GM21360 (cell line): Measurements from ENCODE around the gene GID8.

Source experiments
- ATAC-seq: cut with Tn5 transposase; IDR thresholded peaks from one replicate; pipeline ENCODE4 v1.9.1; 2021; ENCODE audit warnings: mild to moderate bottlenecking, moderate library complexity; ENCODE audit not compliant: unreplicated experiment

Gene GID8

GRCh38 chr20:62967628-62968351 is 29.8 kb downstream of the GID8 start:
- no peak for ATAC-seq

GRCh38 chr20:62968378-62969178 is 30.6 kb downstream of the GID8 start:
- no peak for ATAC-seq

GRCh38 chr20:62969179-62969760 is 31.3 kb downstream of the GID8 start:
- no peak for ATAC-seq

- no peak for ATAC-seq
These were observed 32.0 kb downstream of the GID8 start for GRCh38 chr20:62969939-62970306.

- no peak for ATAC-seq
These were observed 32.6 kb downstream of the GID8 start for GRCh38 chr20:62970307-62971210.

GRCh38 chr20:62971211-62971949 is 33.4 kb downstream of the GID8 start:
- ATAC-seq = no peak

- peak; percentile 62 for ATAC-seq
These were observed 34.2 kb downstream of the GID8 start for GRCh38 chr20:62971950-62972844.

GRCh38 chr20:62972845-62973745 is 35.1 kb downstream of the GID8 start:
- no peak for ATAC-seq

GRCh38 chr20:62975251-62975760 is 37.4 kb downstream of the GID8 start:
- no peak for ATAC-seq

GRCh38 chr20:62975812-62976508 is 38.0 kb downstream of the GID8 start:
- ATAC-seq = no peak

GRCh38 chr20:62976886-62977285 is 38.9 kb downstream of the GID8 start:
- ATAC-seq = no peak

- ATAC-seq = peak; percentile 60
These were observed 39.9 kb downstream of the GID8 start for GRCh38 chr20:62977613-62978560.

- no peak for ATAC-seq
These were observed 40.6 kb downstream of the GID8 start for GRCh38 chr20:62978561-62978943.

- no peak for ATAC-seq
These were observed 41.4 kb downstream of the GID8 start for GRCh38 chr20:62979310-62979709.

GRCh38 chr20:62979876-62980373 is 42.0 kb downstream of the GID8 start:
- ATAC-seq = no peak

- ATAC-seq = no peak
These were observed 42.5 kb downstream of the GID8 start for GRCh38 chr20:62980380-62980960.
